Peyer's patch (tissue), 4 donors: Measurements from ENCODE around the gene DTX4. TPM values are rescaled to one million over a fixed set of nuclear protein-coding genes. Genes with fewer than 3 reads are reported as not detected.
A peak's percentile ranks its signal among the peaks of the same experiment; 100 is the strongest.

Experiments used
- DNase-seq, 3 donors: peaks; one replicate each; pipeline ENCODE4 v3.0.0-alpha.2; 2017 to 2019
- H3K27ac ChIP-seq, 4 donors: fragments of 200-600 bp; sonication (generic); one replicate each; pipeline ENCODE4 v1.5.1; 2016 to 2019
- H3K27me3 ChIP-seq, 2 donors: fragments of 200-600 bp; sonication (generic); one replicate each; pipeline ENCODE4 v1.5.1; 2019
- H3K36me3 ChIP-seq, 3 donors: fragments of 200-600 bp; sonication (generic); one replicate each; pipeline ENCODE4 v1.5.1; 2016 to 2019
- H3K4me1 ChIP-seq, 4 donors: fragments of 200-600 bp; sonication (generic); one replicate each; pipeline ENCODE4 v1.5.1; 2016 to 2019
- H3K4me3 ChIP-seq, 4 donors: fragments of 200-600 bp; sonication (generic); 1 replicate in 3 of 4; 2 replicates in 1 of 4; pipeline ENCODE4 v1.5.1; 2016 to 2019; ENCODE audit warnings: mild to moderate bottlenecking in 1 of 4
- H3K9me3 ChIP-seq, 4 donors: fragments of 200-600 bp; sonication (generic); one replicate each; pipeline ENCODE4 v1.5.1; 2016 to 2019; ENCODE audit warnings: mild to moderate bottlenecking in 1 of 4
- CTCF ChIP-seq, 6 experiments: fragments of 450-650 bp in 4 of 6; fragments of 200-600 bp in 2 of 6; sonication (generic) in 1 of 6; IDR thresholded peaks; one replicate each; pipeline ENCODE4 v1.5.1; 2017 to 2019; ENCODE audit warnings: antibody characterized with exemption in 6 of 6, mild to moderate bottlenecking in 3 of 6, moderate library complexity in 1 of 6
- POLR2A ChIP-seq, 2 donors: fragments of 450-650 bp; IDR thresholded peaks; one replicate each; pipeline ENCODE4 v1.5.1; 2017; ENCODE audit warnings: antibody characterized with exemption in 2 of 2, mild to moderate bottlenecking in 2 of 2, moderate library complexity in 2 of 2
- total RNA-seq, 4 donors: library from RNA; depleted of rRNA; stranded (reverse); fragments of >200 nt; gene quantifications; one replicate each; pipeline ENCODE4 v1.1.0, GENCODE V29; 2016

The DTX4 gene
- total RNA-seq, 4 donors from 2014 or later = 41.3 to 93.8 (median 60.9) TPM

- peak in 1 of 2 donors; percentile 83 for TF ChIP-seq POLR2A (IDR thresholded peaks at IDR 0.05)
- TF ChIP-seq CTCF (IDR thresholded peaks at IDR 0.05) = no peak
- Histone ChIP-seq H3K4me1 (peaks cover 0 to 26% (median 6%) of the 10 kb centered on the region in 4 donors), H3K27ac (peak overlapping the region; percentile 69 to 95 (median 88)), H3K36me3 (no peaks in the 10 kb centered on the region), H3K4me3 (peak overlapping the region; percentile 79 to 93 (median 88)), H3K27me3 (no peaks in the 10 kb centered on the region), H3K9me3 (no peaks in the 10 kb centered on the region)
- peak in 2 of 3 donors; percentile 84 to 85 for DNase-seq
Observed at GRCh38 chr11:59173964-59174663, 2.2 kb downstream of the DTX4 start.

GRCh38 chr11:59174664-59175033 is 2.7 kb downstream of the DTX4 start:
- Histone ChIP-seq H3K36me3 (no peaks in the 10 kb centered on the region), H3K27ac (peak overlapping the region; percentile 26 to 95 (median 77)), H3K9me3 (no peaks in the 10 kb centered on the region), H3K4me1 (peaks cover 0 to 26% (median 6%) of the 10 kb centered on the region in 4 donors), H3K27me3 (no peaks in the 10 kb centered on the region), H3K4me3 (peak overlapping the region in 2 of 4 donors; percentile 88 to 93)
- peak in 2 of 3 donors; percentile 69 to 82 for DNase-seq
- TF ChIP-seq CTCF (IDR thresholded peaks at IDR 0.05) (peak in 2 of 6 experiments; percentile 18 to 25), POLR2A (IDR thresholded peaks at IDR 0.05) (peak; percentile 61 to 85)

- Histone ChIP-seq H3K4me3 (peak overlapping the region in 2 of 4 donors; percentile 88 to 93), H3K36me3 (no peaks in the 10 kb centered on the region), H3K4me1 (peaks cover 0 to 26% (median 6%) of the 10 kb centered on the region in 4 donors), H3K9me3 (no peaks in the 10 kb centered on the region), H3K27ac (peak overlapping the region; percentile 26 to 95 (median 77)), H3K27me3 (no peaks in the 10 kb centered on the region)
- DNase-seq = no peak
- TF ChIP-seq CTCF (IDR thresholded peaks at IDR 0.05) = no peak
- no peak for TF ChIP-seq POLR2A (IDR thresholded peaks at IDR 0.05)
Observed at GRCh38 chr11:59175091-59175501, 3.2 kb downstream of the DTX4 start.

GRCh38 chr11:59176330-59176729 is 4.4 kb downstream of the DTX4 start:
- no peak for DNase-seq
- peak overlapping the region in 2 of 4 donors; percentile 63 to 85 for H3K27ac ChIP-seq
- peaks cover 0 to 26% (median 6%) of the 10 kb centered on the region in 4 donors for H3K4me1 ChIP-seq
- H3K27me3 ChIP-seq = no peaks in the 10 kb centered on the region
- no peaks in the 10 kb centered on the region for H3K9me3 ChIP-seq
- H3K4me3 ChIP-seq = no peak overlapping the region
- H3K36me3 ChIP-seq = no peaks in the 10 kb centered on the region
- TF ChIP-seq POLR2A (IDR thresholded peaks at IDR 0.05) = no peak
- TF ChIP-seq CTCF (IDR thresholded peaks at IDR 0.05) = no peak

GRCh38 chr11:59178402-59178801 is 6.5 kb downstream of the DTX4 start:
- peaks cover 0 to 32% (median 1%) of the 10 kb centered on the region in 4 donors for H3K4me1 ChIP-seq
- H3K9me3 ChIP-seq = no peaks in the 10 kb centered on the region
- H3K27me3 ChIP-seq = no peaks in the 10 kb centered on the region
- H3K27ac ChIP-seq = no peak overlapping the region
- no peak for DNase-seq
- H3K36me3 ChIP-seq = peaks cover 0 to 14% (median 0%) of the 10 kb centered on the region in 3 donors
- H3K4me3 ChIP-seq = no peak overlapping the region
- TF ChIP-seq POLR2A (IDR thresholded peaks at IDR 0.05) (no peak), CTCF (IDR thresholded peaks at IDR 0.05) (no peak)
